Aorta (tissue), 5 donors: ENCODE measurements around the gene MDGA2. TPM values are rescaled to one million over a fixed set of nuclear protein-coding genes. Genes with fewer than 3 reads are reported as not detected.

Experiments used
- ATAC-seq: fragments of 200-7000 bp; cut with Tn5 transposase; one replicate; pipeline ENCODE4 v1.9.1; 2022; ENCODE audit warnings: moderate library complexity; ENCODE audit not compliant: low FRiP score
- DNase-seq, 2 donors: peaks; one replicate each; pipeline ENCODE4 v3.0.0-alpha.2; 2020
- H3K27ac ChIP-seq, 2 donors: one replicate each; pipeline ENCODE4 v1.5.1; 2013; ENCODE audit warnings: low read length in 2 of 2, mild to moderate bottlenecking in 2 of 2, moderate library complexity in 2 of 2, control low read depth in 1 of 2, inconsistent platforms in 1 of 2, low read depth in 1 of 2
- H3K27me3 ChIP-seq, 2 donors: one replicate each; pipeline ENCODE4 v1.6.1; 2013; ENCODE audit warnings: control low read depth in 1 of 2, low read length in 1 of 2, mild to moderate bottlenecking in 1 of 2, moderate library complexity in 1 of 2; ENCODE audit not compliant: insufficient read depth in 2 of 2, control insufficient read depth in 1 of 2
- H3K36me3 ChIP-seq, 2 donors: one replicate each; pipeline ENCODE4 v1.6.1; 2013; ENCODE audit warnings: control low read depth in 1 of 2, low read length in 1 of 2, mild to moderate bottlenecking in 1 of 2; ENCODE audit not compliant: insufficient read depth in 2 of 2, control insufficient read depth in 1 of 2
- H3K4me1 ChIP-seq, 2 donors: one replicate each; pipeline ENCODE4 v1.6.1; 2013; ENCODE audit warnings: low read length in 2 of 2, control low read depth in 1 of 2, mild to moderate bottlenecking in 1 of 2, moderate library complexity in 1 of 2; ENCODE audit not compliant: insufficient read depth in 2 of 2, control insufficient read depth in 1 of 2
- H3K4me3 ChIP-seq, 2 donors: one replicate each; pipeline ENCODE4 v1.5.1; 2013; ENCODE audit warnings: low read length in 2 of 2, control low read depth in 1 of 2, mild to moderate bottlenecking in 1 of 2
- H3K9me3 ChIP-seq: one replicate; pipeline ENCODE4 v1.6.1; 2013; ENCODE audit warnings: mild to moderate bottlenecking, low read length; ENCODE audit not compliant: control insufficient read depth
- WGBS, 2 donors: extraction: QIAGEN DNeasy Blood & Tissue Kit; methylation state at CpG; one replicate each; pipeline ENCODE4 v1.1.7; 2013; 5-methylcytosine and 5-hydroxymethylcytosine counted together
- intact Hi-C, 2 donors: fragments of 100-400 bp; cut with DNase I; formaldehyde crosslinking; loops; one replicate each; pipeline versions ENCODE4 v1.14.2 to v1.15.0; 2022
- long read RNA-seq, 2 donors: library from polyadenylated mRNA; unstranded; transcript quantifications; one replicate each; pipeline ENCODE4 v2.0.0, GENCODE V29; 2020 to 2021
- polyA plus RNA-seq, 2 donors: library from polyadenylated mRNA; stranded (reverse); fragments of 200-250 nt; gene quantifications; one replicate each; pipeline ENCODE4 v1.2.3, GENCODE V29; 2013
- total RNA-seq, 2 donors: library from RNA; stranded (reverse); fragmentation: NEBNext Ultra II Directional; extraction: Animal tissue kit (Norgen Biotek cat#: 25700); gene quantifications; one replicate each; pipeline ENCODE4 v1.2.1, GENCODE V29; 2021
- donor health status: healthy with polysubstance abuse.
- donor health status: Bipolar disorder and iron deficiency.
- donor health status: DM: no; HTN: no; CAD: no.
- donor health status: DM: no; HTN: no; CAD: no.
- donor health status: DM: yes; HTN: yes; CAD: no.

The MDGA2 gene
- total RNA-seq (under 1 TPM in 1 of 2 donors, not detected in 1; 0.15 TPM), polyA plus RNA-seq (not detected)
- long read RNA-seq, donor 1 = 0 reads
- long read RNA-seq, donor 2 = 0 reads

GRCh38 chr14:47675466-47676314 lies at the start of gene MDGA2:
MDGA2 (minus strand) TSS chr14:47675605.
- no peaks in the 10 kb centered on the region for H3K36me3 ChIP-seq
- no peaks in the 10 kb centered on the region for H3K27me3 ChIP-seq
- H3K9me3 ChIP-seq = no peaks in the 10 kb centered on the region
- H3K4me1 ChIP-seq = no peaks in the 10 kb centered on the region
- ATAC-seq (peak; percentile 55), DNase-seq (peak in 1 of 2 donors; percentile 65)
- H3K27ac ChIP-seq = no peak within 1 kb of the TSS
- intact Hi-C loops = no loop called here
- no peak within 1 kb of the TSS for H3K4me3 ChIP-seq
- 1% methylated on average over 65 to 90 of the region's 90 CpGs for WGBS, 2 donors

- Histone ChIP-seq H3K4me3 (no peak overlapping the region), H3K4me1 (no peaks in the 10 kb centered on the region), H3K36me3 (no peaks in the 10 kb centered on the region), H3K27me3 (no peaks in the 10 kb centered on the region), H3K27ac (no peak overlapping the region), H3K9me3 (no peaks in the 10 kb centered on the region)
- DNase-seq (no peak), ATAC-seq (no peak)
- 75 to 76% methylated on average over 2 of the region's 2 CpGs for WGBS, 2 donors
- intact Hi-C loops = no loop called here
Observed at GRCh38 chr14:47722929-47723693, 47.7 kb upstream of the MDGA2 start.

GRCh38 chr14:47720281-47720680 lies 44.9 kb upstream of the MDGA2 start:
- intact Hi-C loops = no loop called here
- ATAC-seq = no peak

GRCh38 chr14:47715330-47715729 lies 39.9 kb upstream of the MDGA2 start:
- no peaks in the 10 kb centered on the region for H3K27me3 ChIP-seq
- no peak for DNase-seq
- H3K27ac ChIP-seq = no peak overlapping the region
- ATAC-seq = no peak
- H3K36me3 ChIP-seq = no peaks in the 10 kb centered on the region
- intact Hi-C loops = no loop called here
- H3K4me3 ChIP-seq = no peak overlapping the region
- no peaks in the 10 kb centered on the region for H3K9me3 ChIP-seq
- H3K4me1 ChIP-seq = no peaks in the 10 kb centered on the region
- 83 to 86% methylated on average over 3 of the region's 3 CpGs for WGBS, 2 donors

More at GRCh38 chr14:47720281-47720680, 44.9 kb upstream of the MDGA2 start:
- Histone ChIP-seq H3K9me3 (no peaks in the 10 kb centered on the region), H3K27me3 (no peaks in the 10 kb centered on the region), H3K27ac (no peak overlapping the region), H3K4me3 (no peak overlapping the region), H3K4me1 (no peaks in the 10 kb centered on the region), H3K36me3 (no peaks in the 10 kb centered on the region)
- WGBS, 2 donors = 75 to 82% methylated on average over 4 of the region's 4 CpGs
- no peak for DNase-seq

- no peak for DNase-seq
- Histone ChIP-seq H3K27me3 (no peaks in the 10 kb centered on the region), H3K9me3 (no peaks in the 10 kb centered on the region), H3K36me3 (no peaks in the 10 kb centered on the region), H3K4me1 (no peaks in the 10 kb centered on the region), H3K4me3 (no peak overlapping the region), H3K27ac (no peak overlapping the region)
- no peak for ATAC-seq
- 87 to 90% methylated on average over 2 of the region's 2 CpGs for WGBS, 2 donors
- intact Hi-C loops = no loop called here
Observed at GRCh38 chr14:47710581-47710980, 35.2 kb upstream of the MDGA2 start.

GRCh38 chr14:47705683-47706082 lies 30.3 kb upstream of the MDGA2 start:
- Histone ChIP-seq H3K27me3 (no peaks in the 10 kb centered on the region), H3K27ac (no peak overlapping the region), H3K9me3 (no peaks in the 10 kb centered on the region), H3K4me3 (no peak overlapping the region), H3K4me1 (no peaks in the 10 kb centered on the region), H3K36me3 (no peaks in the 10 kb centered on the region)
- intact Hi-C loops = no loop called here
- ATAC-seq = no peak
- WGBS, 2 donors = 30 to 33% methylated on average over 2 of the region's 2 CpGs
- DNase-seq = no peak

- DNase-seq = no peak
- Histone ChIP-seq H3K36me3 (no peaks in the 10 kb centered on the region), H3K27ac (no peak overlapping the region), H3K9me3 (no peaks in the 10 kb centered on the region), H3K4me1 (no peaks in the 10 kb centered on the region), H3K4me3 (no peak overlapping the region), H3K27me3 (no peaks in the 10 kb centered on the region)
- ATAC-seq = no peak
- intact Hi-C loops = no loop called here
Observed at GRCh38 chr14:47691829-47692228, 16.4 kb upstream of the MDGA2 start.

- Histone ChIP-seq H3K36me3 (no peaks in the 10 kb centered on the region), H3K4me3 (no peak overlapping the region), H3K27ac (no peak overlapping the region), H3K9me3 (no peaks in the 10 kb centered on the region), H3K27me3 (no peaks in the 10 kb centered on the region), H3K4me1 (no peaks in the 10 kb centered on the region)
- WGBS, 2 donors = 27 to 43% methylated on average over 1 of the region's 1 CpG
- DNase-seq = no peak
- intact Hi-C loops = no loop called here
- ATAC-seq = no peak
Observed at GRCh38 chr14:47678993-47679392, 3.6 kb upstream of the MDGA2 start.
